ENCODE results near the gene LRIG1.

LRIG1 gene

GRCh38 chr3:66386011-66386924, 114.6 kb downstream of the LRIG1 start:
- no peak for DNase-seq (ENCODE audit: low read depth in 3 of 3)

GRCh38 chr3:66385066-66385465, 115.8 kb downstream of the LRIG1 start:
- DNase-seq (ENCODE audit: low read depth in 3 of 3): no peak

GRCh38 chr3:66383998-66384745, 116.7 kb downstream of the LRIG1 start:
- DNase-seq (ENCODE audit: low read depth in 3 of 3): no peak

GRCh38 chr3:66383023-66383422, 117.8 kb downstream of the LRIG1 start:
- DNase-seq (ENCODE audit: low read depth in 3 of 3): no peak

- DNase-seq (ENCODE audit: low read depth in 3 of 3): no peak
These were observed 118.7 kb downstream of the LRIG1 start for GRCh38 chr3:66382142-66382541.

GRCh38 chr3:66381626-66382025, 119.2 kb downstream of the LRIG1 start:
- no peak for DNase-seq (ENCODE audit: low read depth in 3 of 3)

GRCh38 chr3:66380200-66380932, 120.5 kb downstream of the LRIG1 start:
- no peak for DNase-seq (ENCODE audit: low read depth in 3 of 3)

- DNase-seq (ENCODE audit: low read depth in 3 of 3): no peak
These were observed 121.3 kb downstream of the LRIG1 start for GRCh38 chr3:66379565-66379964.

GRCh38 chr3:66378256-66378655, 122.6 kb downstream of the LRIG1 start:
- DNase-seq (ENCODE audit: low read depth in 3 of 3): no peak

GRCh38 chr3:66377800-66378199, 123.0 kb downstream of the LRIG1 start:
- DNase-seq (ENCODE audit: low read depth in 3 of 3): no peak

GRCh38 chr3:66376568-66376967, 124.3 kb downstream of the LRIG1 start:
- DNase-seq (ENCODE audit: low read depth in 3 of 3): no peak

- no peak for DNase-seq (ENCODE audit: low read depth in 3 of 3)
These were observed 128.0 kb downstream of the LRIG1 start for GRCh38 chr3:66372681-66373350.

- no peak for DNase-seq (ENCODE audit: low read depth in 3 of 3)
These were observed 129.4 kb downstream of the LRIG1 start for GRCh38 chr3:66371432-66371831.

- no peak for DNase-seq (ENCODE audit: low read depth in 3 of 3)
These were observed 130.6 kb downstream of the LRIG1 start for GRCh38 chr3:66370179-66370578.

GRCh38 chr3:66367979-66368378, 132.8 kb downstream of the LRIG1 start:
- no peak for DNase-seq (ENCODE audit: low read depth in 3 of 3)

GRCh38 chr3:66366747-66367146, 134.1 kb downstream of the LRIG1 start:
- no peak for DNase-seq (ENCODE audit: low read depth in 3 of 3)

GRCh38 chr3:66365080-66365479, 135.7 kb downstream of the LRIG1 start:
- no peak for DNase-seq (ENCODE audit: low read depth in 3 of 3)

GRCh38 chr3:66363148-66363547, 137.7 kb downstream of the LRIG1 start:
- DNase-seq (ENCODE audit: low read depth in 3 of 3): no peak

- no peak for DNase-seq (ENCODE audit: low read depth in 3 of 3)
These were observed 138.3 kb downstream of the LRIG1 start for GRCh38 chr3:66362541-66362941.

- no peak for DNase-seq (ENCODE audit: low read depth in 3 of 3)
These were observed 139.5 kb downstream of the LRIG1 start for GRCh38 chr3:66361356-66361755.

GRCh38 chr3:66355997-66356396, 144.8 kb downstream of the LRIG1 start:
- DNase-seq (ENCODE audit: low read depth in 3 of 3): no peak

- no peak for DNase-seq (ENCODE audit: low read depth in 3 of 3)
These were observed 145.4 kb downstream of the LRIG1 start for GRCh38 chr3:66355394-66355793.

Data from stimulated activated CD4-positive, alpha-beta T cell treated with anti-CD3 and anti-CD28 coated beads, TNF-alpha, amount 100 ng/mL, for 4 hours (primary cell).